GM18909 (cell line): ENCODE data around the gene FBXO46.

ENCODE experiments used
- ATAC-seq: cut with Tn5 transposase; IDR thresholded peaks from one replicate; pipeline ENCODE4 v1.9.1; 2021; ENCODE audit warnings: mild to moderate bottlenecking; ENCODE audit not compliant: unreplicated experiment, poor library complexity

Gene FBXO46, protein sequence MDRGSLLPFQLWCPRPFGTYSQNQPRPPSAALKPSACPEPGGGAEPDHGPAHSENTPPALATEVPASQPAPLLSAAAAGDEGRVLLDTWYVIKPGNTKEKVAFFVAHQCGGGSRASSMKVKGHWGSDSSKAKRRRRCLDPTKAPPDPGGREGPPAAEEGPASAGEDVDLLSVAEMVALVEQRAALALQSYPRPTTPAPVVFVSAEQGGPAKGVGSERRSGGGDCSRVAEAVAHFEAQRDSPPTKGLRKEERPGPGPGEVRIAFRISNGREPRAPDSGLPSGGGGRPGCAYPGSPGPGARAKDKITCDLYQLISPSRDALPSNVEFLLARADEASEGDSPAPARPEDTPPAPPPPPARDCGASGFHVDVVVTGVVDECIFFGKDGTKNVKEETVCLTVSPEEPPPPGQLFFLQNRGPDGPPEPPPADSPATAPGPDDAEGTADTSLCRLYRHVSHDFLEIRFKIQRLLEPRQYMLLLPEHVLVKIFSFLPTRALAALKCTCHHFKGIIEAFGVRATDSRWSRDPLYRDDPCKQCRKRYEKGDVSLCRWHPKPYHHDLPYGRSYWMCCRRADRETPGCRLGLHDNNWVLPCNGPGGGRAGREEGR

DNA sequence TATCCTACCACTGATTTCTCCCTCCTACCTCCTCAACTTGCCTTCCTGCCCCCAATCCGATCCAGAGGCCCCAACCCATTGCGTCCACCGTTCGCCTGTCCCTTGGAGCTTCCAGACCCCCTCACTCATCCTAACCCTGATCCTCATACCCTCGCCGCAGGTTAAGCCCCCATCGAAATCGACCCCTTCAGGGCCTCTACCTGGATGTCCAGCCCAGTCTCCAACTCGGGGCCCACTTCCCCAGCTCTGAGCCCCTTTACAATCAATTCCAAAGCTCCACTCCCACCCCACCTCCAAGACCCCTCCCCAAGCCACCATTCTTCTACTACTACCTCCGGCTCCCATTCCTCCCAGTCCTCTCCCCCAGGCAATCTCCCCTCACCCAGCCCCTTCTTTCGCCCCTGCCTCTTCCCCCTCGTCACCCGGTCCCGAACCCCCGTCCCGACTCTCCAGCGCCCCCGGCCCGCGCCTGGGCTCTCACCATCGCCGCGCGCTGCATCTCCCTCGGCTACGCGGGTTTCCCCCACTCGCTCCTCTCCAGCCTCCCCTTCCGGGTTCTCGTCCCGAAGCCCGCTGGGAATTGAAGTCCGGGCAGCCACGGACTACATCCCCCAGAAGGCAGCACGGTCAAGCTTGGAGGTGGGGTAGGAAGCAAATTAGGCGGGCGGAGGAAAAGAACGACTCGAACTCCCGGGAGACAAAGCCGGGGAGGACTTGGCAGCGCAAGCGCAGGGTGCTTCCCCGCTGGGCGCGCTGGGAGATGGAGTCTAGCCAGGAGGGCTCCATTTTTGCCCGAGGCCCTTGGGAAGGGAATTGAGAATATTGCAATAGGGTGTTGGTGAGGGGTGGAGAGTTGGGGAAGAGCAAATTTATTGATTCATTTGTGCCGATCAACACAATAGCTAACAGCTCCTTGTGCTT, at the start of gene FBXO46:
FBXO46 (minus strand) TSS at position 529 of the 921 bp plus-strand sequence. CDS start 17,401 bp downstream, outside the sequence.
- ATAC-seq: peak; percentile 90

DNA sequence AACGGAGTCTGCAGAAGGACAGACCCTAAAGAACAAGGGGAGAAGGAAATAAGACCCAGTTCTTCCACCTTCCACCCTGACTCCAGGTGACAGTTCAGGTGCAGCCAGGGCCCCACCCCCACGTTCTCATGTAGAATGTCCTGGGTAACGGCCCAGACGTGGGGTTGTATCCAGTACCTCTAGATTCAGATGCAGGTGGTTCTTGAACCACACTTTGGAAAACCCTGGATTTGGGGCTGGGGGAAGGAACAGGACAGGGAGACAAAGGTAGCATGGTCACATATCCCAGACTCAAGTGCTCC, 49.4 kb upstream of the FBXO46 start:
- ATAC-seq: no peak

DNA sequence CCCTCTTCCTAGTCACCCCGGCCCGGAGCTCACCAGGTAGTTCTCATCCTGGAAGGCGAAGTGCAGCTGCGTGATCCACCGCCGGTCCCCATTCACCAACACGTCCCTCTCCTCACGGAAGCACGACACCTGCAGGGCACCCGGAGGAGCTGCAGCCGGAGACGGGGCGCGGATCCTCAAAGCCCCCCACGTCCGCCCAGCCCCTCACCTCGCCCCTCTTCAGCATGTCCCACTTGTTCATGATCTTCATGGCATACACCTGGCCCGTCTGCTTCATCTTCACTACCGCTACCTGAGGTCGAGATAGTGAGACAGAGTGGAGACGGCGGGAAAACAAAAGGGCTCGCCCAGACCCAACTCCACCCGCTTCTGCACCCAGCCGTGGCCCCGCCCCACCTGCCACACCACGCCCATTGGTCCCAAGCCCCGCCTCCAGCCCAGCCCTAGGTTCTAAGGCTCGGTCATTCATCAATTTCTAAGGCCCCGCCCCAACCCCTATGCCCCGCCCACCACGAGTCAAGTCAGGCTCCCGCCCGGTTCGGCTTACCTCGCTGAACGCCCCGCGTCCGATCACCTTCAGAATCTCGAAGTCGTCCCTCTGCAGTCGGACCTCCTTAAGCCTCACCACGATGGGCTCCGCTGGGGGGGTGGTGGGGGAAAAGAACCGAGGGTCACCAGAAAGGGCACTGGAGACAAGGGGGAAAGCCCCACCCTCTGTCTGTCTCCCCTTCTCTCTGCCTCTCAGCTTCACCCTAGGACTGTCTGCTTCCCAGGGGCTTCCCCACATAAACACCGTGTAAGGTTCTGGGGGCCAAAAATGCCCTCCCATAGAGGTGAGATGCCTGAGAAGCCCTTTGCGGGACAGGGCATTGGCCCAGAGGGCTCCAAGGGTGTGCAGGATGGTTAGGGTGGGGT, 48.8 kb upstream of the FBXO46 start:
- ATAC-seq: peak; percentile 83

DNA sequence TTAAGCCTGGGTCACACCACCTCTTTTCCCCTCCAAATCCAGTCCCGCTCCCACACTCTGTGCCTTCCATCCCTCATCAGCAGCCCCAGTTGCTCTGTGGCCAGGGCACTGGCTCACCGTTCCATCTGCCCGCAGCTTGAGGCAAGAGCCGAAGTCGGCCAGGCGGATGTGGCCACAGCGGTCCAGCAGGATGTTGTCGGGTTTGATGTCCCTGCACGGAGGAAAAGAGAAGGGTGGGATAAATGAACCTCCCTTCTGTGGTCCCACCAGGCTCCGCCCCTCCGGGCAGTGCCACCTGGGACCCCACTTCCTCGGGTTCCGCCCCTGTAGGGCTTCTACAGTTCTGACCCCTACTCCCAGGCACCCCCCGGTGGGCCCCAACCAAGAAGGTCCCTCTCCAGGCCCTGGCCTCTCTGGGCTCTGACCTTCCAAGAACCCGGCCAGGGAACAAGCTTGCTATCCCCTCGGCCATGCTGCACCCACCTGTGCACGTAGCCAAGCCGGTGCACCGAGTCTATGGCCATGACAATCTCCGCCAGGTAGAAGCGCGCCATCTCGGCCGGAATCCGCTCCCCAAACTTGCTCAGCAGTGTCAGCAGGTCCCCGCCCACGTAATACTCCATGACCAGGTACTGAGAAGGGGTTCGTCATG, 47.4 kb upstream of the FBXO46 start:
- no peak for ATAC-seq

DNA sequence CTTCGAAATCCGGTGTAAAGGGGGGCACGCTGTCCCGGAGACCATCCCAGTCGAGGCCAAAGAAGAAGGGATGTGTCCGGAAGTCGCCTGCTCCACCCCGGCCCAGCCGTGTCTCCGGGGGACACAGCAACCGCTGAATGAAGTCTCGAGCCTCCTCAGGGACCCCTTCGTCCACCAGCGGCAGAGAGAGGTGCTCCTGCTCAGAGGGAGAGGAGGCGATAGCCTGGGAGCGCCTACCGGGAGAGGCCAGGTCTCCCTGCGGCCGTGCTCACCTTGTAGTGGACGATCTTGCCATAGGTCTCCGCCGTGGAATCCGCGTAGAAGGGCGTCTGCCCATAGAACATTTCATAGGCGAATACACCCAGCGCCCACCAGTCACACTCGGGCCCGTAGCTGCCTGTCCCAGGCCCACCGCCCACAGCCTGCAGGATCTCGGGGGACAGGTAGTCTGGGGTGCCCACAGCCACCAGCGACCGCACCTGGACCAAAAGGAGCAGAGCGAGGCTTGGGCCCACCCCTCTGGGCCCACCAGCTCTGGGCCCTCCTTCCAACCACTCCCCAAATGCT, 46.8 kb upstream of the FBXO46 start:
- no peak for ATAC-seq

DNA sequence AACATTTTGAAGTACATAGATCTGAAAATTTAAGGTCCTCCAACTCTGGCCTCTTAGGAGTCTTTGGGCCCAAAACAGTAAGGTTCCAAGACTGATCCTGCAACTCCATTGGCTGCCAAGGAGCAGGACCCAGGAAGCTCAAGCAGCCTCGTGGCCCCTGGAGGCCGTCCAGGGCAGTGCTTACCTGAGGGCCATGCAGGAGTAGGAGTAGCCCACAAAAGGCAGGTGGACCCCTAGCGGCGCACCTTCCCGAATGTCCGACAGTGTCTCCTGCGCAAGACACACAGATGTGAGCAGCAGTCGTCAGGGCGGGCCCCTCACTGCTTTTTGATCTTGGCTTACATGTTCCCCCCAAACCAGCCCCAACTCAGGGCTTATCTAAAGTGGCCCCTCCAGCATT, 44.1 kb upstream of the FBXO46 start:
- no peak for ATAC-seq

DNA sequence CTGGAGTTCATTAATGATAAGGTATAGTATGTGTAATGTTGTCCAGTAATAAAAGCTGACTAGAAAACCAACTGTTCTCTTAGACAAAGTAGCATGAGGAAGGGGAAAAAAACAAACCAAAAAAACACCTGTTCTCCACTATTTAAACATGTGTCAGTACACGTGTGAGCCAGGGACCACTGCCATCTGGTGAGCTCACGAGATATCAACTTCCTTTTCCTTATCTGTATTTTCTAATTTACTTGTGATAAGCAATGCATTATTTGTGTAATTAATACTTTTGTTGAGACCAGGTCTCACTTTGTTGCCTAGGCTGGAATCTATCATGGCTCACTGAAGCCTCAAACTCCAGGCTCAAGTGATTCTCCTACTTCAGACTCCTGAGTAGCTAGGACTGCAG, 42.7 kb upstream of the FBXO46 start:
- no peak for ATAC-seq

DNA sequence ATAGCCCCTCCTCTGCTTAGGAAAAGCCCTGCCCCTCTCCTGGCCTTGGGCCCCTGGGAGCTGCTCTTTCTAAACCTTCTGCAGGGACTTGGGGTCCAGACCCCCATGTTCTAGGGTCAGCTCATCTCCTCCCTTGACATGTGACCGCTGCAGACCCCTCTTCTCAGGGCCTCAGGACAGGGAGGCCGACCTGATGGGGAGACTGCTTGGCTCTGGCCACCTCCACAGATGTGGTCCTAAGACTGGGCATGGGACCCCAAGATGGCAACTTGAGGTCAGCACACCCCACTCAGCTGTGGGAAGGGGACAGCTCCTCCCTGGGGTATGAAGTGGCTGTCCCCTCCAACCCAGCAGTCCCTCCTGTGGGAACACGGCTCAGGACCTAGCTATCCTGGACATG, 42.2 kb upstream of the FBXO46 start:
- no peak for ATAC-seq

DNA sequence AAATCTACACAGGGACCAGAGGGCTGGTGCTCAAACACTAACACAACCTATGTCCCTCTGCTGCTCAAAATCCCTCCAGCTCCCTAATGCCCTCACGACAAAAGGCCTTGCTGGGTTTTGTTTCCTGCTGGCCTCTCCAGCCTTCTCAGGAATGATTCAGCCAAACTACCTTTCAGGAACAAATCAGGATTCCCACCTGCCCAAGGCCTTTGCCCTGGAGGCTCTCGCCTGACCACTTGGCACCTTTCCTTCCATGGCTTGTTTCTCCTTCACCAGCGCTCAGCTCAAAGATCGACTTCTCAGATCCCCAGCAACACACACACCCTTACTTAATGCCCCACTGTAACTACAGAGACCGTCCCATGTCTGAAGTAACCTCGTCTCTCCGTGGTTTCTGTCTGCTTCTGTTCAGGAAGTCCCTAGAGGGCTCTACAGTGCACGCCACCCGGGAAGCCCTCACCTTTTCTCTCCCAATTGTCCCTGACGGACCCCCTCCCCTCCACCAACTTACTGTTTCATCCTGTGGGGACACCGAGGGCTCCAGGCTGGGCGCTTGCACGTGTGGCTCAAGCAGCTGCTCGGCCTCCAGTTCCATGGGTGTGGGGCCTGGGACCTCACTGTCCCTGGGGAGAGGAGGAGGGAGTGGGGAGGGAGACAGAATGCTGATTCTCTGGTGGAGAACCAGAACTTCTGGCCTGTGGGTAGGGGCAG, 41.6 kb upstream of the FBXO46 start:
- no peak for ATAC-seq

DNA sequence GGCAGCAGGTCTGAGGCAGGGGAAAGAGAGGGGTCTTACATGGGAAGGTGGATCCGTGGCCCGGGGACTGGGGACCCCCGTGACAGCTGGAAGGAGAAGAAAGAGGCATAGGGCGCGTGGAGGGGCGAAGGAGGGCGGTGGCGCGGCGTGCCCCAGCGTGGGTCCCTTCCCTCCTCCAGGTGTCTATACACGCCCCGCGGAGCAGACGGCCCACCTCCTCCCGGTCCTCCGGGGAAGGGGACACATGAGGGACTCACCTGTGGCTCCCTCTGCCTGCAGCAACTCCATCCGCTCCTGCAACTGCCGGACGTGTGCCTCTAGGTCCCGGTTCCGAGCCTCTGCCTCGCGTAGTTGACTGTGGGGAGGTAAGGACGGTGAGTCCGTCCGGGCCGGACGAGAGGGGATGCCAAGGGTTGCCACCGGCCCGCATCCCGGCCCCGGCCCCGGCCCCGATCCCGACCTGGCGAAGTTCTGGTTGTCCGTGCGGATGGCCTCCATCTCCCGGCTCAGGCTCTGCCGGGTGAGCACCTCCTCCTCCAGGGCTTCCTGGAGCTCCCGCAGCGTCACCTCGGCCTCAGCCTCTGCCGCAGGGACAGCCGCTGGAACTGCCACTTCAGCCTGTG, 40.7 kb upstream of the FBXO46 start:
- no peak for ATAC-seq

DNA sequence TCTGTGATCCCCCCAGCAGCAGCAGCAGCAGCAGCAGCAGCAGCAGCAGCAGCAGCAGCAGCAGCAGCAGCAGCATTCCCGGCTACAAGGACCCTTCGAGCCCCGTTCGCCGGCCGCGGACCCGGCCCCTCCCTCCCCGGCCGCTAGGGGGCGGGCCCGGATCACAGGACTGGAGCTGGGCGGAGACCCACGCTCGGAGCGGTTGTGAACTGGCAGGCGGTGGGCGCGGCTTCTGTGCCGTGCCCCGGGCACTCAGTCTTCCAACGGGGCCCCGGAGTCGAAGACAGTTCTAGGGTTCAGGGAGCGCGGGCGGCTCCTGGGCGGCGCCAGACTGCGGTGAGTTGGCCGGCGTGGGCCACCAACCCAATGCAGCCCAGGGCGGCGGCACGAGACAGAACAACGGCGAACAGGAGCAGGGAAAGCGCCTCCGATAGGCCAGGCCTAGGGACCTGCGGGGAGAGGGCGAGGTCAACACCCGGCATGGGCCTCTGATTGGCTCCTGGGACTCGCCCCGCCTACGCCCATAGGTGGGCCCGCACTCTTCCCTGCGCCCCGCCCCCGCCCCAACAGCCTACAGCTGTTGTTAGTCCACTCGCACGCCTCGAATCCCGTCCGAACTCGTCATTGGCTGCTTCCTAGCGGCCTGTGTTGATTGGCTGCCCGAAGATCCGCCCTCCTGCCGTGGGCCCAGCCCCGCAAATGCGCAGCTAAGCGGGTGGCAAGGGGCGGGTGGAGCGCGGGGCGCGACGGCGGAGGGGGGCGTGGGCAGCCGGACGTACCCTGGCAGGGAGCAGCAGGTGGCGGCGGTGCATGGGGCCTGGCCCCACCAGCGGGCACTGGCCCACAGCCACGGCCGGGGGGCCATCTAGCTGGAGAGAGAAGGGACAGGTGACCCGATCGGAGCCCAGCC, 39.8 kb upstream of the FBXO46 start:
- peak; percentile 54 for ATAC-seq

DNA sequence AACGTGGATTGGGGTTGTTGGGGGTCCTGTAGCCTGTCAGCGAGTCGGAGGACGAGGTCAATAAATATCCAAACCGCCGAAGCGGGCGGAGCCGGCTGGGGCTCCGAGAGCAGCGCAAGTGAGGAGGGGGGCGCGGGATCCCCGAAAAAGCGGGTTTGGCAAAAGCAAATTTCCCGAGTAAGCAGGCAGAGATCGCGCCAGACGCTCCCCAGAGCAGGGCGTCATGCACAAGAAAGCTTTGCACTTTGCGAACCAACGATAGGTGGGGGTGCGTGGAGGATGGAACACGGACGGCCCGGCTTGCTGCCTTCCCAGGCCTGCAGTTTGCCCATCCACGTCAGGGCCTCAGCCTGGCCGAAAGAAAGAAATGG, 39.1 kb upstream of the FBXO46 start:
- no peak for ATAC-seq

DNA sequence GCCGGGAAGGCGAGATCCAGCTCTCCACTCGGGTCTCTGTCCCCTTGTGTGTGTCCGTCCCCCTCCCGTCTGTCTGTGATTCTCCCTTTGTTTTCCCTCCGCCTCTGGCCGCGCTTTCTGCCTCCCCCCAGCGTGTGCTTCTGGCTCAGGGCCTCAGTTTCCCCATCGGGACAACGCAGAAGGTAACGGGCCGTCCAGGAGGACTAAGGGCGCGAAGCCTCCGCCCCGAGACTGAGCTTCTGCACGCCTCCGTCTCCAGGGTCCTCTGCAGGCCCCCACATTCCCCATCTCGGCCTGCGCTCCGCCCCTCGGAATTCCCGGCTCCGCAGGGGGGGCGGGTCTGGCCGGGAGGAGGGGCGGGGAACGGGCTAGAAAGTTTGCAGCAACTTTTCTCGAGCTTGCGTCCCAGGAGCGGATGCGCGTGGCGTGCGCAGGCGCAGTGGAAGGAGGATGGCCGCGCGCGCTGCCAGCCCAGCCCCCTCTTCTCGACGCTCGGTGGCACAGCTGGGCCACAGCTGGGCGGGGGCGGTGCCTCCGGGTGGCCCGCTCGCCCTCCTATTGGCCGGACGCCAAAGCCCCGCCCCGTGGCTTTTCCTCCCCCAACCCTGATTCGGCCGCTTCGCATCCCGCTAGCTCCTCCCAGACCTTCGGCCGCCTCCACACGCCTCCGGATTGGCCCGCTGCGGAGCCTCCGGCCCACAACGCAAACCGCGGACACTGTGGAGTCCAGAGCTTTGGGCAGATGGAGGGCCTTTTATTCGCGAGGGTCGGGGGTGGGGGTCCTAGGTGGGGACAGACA, 38.5 kb upstream of the FBXO46 start, which contains the start of gene SIX5:
SIX5 (minus strand) TSS at position 269 of the 799 bp plus-strand sequence. CDS start 408 bp downstream, outside the sequence.
- peak; percentile 61 for ATAC-seq

DNA sequence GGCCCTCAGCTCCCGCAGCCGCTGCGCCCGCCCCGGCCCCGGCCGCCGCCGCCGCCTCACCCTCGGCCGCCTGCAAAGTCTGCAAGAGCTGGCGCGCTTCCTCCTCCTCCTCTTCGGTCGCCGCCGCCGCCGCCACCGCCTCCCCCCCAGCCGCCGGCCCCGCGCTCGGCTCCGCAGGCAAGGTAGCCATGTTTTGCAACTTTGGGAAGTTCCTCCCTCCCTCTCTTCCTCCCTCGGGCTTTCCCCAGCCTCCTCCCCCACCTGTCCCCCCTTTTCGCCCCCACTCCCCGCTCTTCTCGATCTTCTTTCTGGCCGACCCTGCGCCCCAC, 37.9 kb upstream of the FBXO46 start:
- ATAC-seq: no peak

DNA sequence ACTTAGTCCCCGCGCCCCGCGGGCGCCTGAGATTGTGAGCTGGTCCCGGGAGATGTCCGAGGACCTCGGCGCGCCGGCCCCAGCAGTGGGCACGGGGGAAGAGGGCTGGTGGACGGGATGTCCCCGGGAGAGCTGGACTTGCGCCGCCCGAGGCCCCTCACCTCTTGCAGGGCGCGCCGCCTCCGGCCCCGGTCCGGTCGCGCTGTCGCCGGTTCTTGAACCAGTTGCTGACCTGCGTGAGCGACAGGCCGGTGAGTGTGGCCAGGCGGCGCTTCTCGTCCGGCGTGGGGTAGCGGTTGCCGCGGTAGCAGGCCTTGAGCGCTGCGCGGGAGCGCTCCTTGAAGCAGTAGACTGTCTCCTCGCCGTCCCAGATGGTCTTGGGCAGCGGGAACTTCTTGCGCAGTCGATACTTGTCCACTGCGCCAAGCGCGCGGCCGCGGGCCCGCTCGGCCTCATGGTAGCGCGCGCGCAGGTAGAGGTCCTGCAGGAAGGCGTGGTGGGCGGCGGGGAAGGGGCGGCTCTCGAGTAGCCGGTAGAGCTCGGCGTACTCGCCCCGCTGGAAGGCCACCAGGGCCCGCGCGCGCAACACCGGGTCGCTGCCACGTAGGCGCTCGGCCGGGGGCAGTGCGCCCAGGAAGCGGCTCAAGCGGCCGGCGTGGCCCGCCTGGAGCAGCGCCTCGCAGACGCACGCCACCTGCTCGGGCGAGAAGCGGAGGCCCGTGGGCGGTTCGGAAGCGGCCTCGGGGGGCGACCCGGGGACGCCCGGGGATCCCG, 37.4 kb upstream of the FBXO46 start:
- no peak for ATAC-seq

DNA sequence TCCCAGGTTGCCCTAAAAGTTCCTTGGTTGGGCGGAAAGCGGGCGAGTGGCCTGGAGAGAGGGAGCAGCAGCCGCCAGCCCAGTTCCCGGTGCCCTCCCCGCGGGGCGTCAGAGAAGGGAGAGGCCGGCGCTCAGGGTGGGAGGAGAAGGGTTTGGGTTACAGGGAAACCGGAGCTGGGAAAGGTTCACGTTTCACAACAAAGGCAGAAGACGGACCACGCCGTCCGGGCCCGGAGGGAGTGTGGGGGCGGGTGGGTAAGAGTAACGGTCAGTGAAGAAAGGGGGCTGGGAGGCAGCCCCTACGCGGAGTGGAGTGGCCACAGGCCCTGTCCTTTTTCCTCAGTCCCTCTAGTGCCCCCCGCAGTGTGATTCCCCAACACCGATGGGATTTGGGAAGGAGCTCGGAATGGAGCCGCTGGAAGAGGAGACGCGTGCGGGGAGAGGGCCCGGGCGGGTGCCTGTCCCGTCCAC, 36.7 kb upstream of the FBXO46 start:
- no peak for ATAC-seq
